WTC11 (cell line): ENCODE data around the gene DEFB110. TPM values are rescaled to one million over a fixed set of nuclear protein-coding genes. Genes with fewer than 3 reads are reported as not detected.

Experiments used
- ATAC-seq: fragments of 200-7000 bp; cut with Tn5 transposase; 2 replicates; pipeline ENCODE4 v1.10.0; 2021; ENCODE audit warnings: mild to moderate bottlenecking, moderate library complexity
- CTCF ChIA-PET: fragments of 300-600 bp; sonication (Branson Sonifier 250); formaldehyde crosslinking; loops from one replicate; lab custom pipeline; 2021; ENCODE audit warnings: antibody characterized with exemption; lab: Charles Lee
- POLR2A ChIA-PET: fragments of 350-600 bp; sonication (Branson Sonifier 250); formaldehyde crosslinking; loops from one replicate; lab custom pipeline; 2021; ENCODE audit warnings: antibody characterized with exemption; lab: Charles Lee
- DNase-seq: peaks from one replicate; pipeline ENCODE4 v3.0.0; 2021; ENCODE audit warnings: low spot score
- H3K27ac Mint-ChIP-seq: 2 replicates; pipeline ENCODE4 v1.8.0; 2021; ENCODE audit warnings: mixed read lengths
- H3K27me3 Mint-ChIP-seq: 2 replicates; pipeline ENCODE4 v1.8.0; 2021; ENCODE audit warnings: low read depth, mild to moderate bottlenecking, moderate library complexity, mixed read lengths
- H3K36me3 Mint-ChIP-seq: 2 replicates; pipeline ENCODE4 v1.8.0; 2021; ENCODE audit warnings: mixed read lengths
- H3K4me1 Mint-ChIP-seq: 2 replicates; pipeline ENCODE4 v1.8.0; 2022; ENCODE audit warnings: mixed read lengths
- H3K4me3 Mint-ChIP-seq: 2 replicates; pipeline ENCODE4 v1.8.0; 2021; ENCODE audit warnings: mild to moderate bottlenecking, moderate library complexity, mixed read lengths
- H3K9me3 Mint-ChIP-seq: 2 replicates; pipeline ENCODE4 v1.8.0; 2021; ENCODE audit warnings: mixed read lengths
- ATF6 ChIP-seq: sonication (generic); formaldehyde crosslinking; IDR thresholded peaks from 2 replicates; pipeline ENCODE4 v1.8.1; 2023; ENCODE audit warnings: mild to moderate bottlenecking, missing genetic modification reagents
- ETV6 ChIP-seq: sonication (generic); formaldehyde crosslinking; IDR thresholded peaks from 2 replicates; pipeline ENCODE4 v1.8.1; 2022; ENCODE audit warnings: mild to moderate bottlenecking, missing genetic modification reagents
- HMGXB4 ChIP-seq: sonication (generic); formaldehyde crosslinking; IDR thresholded peaks from 2 replicates; pipeline ENCODE4 v1.8.1; 2023; ENCODE audit warnings: mild to moderate bottlenecking, moderate library complexity, missing genetic modification reagents
- NR2C2 ChIP-seq: sonication (generic); formaldehyde crosslinking; IDR thresholded peaks from 2 replicates; pipeline ENCODE4 v1.8.0; 2022; ENCODE audit warnings: mild to moderate bottlenecking, missing genetic modification reagents
- RORB ChIP-seq: fragments of 250-450 bp; sonication (Bioruptor Pico); IDR thresholded peaks from 2 replicates; pipeline ENCODE4 v1.9.0; 2021; ENCODE audit warnings: mild to moderate bottlenecking
- TCF7 ChIP-seq: sonication (generic); formaldehyde crosslinking; IDR thresholded peaks from 2 replicates; pipeline ENCODE4 v1.8.0; 2022; ENCODE audit warnings: mild to moderate bottlenecking, low read depth, missing genetic modification reagents, moderate library complexity
- TEAD1 ChIP-seq: sonication (generic); formaldehyde crosslinking; IDR thresholded peaks from 2 replicates; pipeline ENCODE4 v1.8.0; 2022; ENCODE audit warnings: mild to moderate bottlenecking, missing genetic modification reagents
- TEAD4 ChIP-seq: sonication (generic); formaldehyde crosslinking; IDR thresholded peaks from 2 replicates; pipeline ENCODE4 v1.8.0; 2022; ENCODE audit warnings: mild to moderate bottlenecking, missing genetic modification reagents
- ZBTB43 ChIP-seq: sonication (generic); formaldehyde crosslinking; IDR thresholded peaks from 2 replicates; pipeline ENCODE4 v1.8.1; 2023; ENCODE audit warnings: mild to moderate bottlenecking, missing genetic modification reagents
- ZNF416 ChIP-seq: fragments of 250-450 bp; sonication (Bioruptor Pico); IDR thresholded peaks from 2 replicates; pipeline ENCODE4 v1.9.0; 2021; ENCODE audit warnings: mild to moderate bottlenecking, inconsistent platforms
- total RNA-seq: library from RNA; stranded (reverse); gene quantifications from 3 replicates; pipeline ENCODE4 v1.2.3, GENCODE V29; 2021
- TF ChIP-seq, protein P1 (sequence below): sonication (generic); formaldehyde crosslinking; IDR thresholded peaks from 2 replicates; pipeline ENCODE4 v1.8.1; 2022; ENCODE audit warnings: mild to moderate bottlenecking, missing genetic modification reagents, moderate library complexity, borderline replicate concordance
- TF ChIP-seq, protein P2 (sequence below): sonication (generic); formaldehyde crosslinking; IDR thresholded peaks from 2 replicates; pipeline ENCODE4 v1.8.1; 2023; ENCODE audit warnings: mild to moderate bottlenecking, missing genetic modification reagents, moderate library complexity
- TF ChIP-seq, protein P3 (sequence below): fragments of 250-450 bp; sonication (Bioruptor Pico); IDR thresholded peaks from 2 replicates; pipeline ENCODE4 v2.1.2; 2022; ENCODE audit warnings: mild to moderate bottlenecking, moderate library complexity

DEFB110 gene
- total RNA-seq, 1 experiment from 2014 or later = not detected

DNA sequence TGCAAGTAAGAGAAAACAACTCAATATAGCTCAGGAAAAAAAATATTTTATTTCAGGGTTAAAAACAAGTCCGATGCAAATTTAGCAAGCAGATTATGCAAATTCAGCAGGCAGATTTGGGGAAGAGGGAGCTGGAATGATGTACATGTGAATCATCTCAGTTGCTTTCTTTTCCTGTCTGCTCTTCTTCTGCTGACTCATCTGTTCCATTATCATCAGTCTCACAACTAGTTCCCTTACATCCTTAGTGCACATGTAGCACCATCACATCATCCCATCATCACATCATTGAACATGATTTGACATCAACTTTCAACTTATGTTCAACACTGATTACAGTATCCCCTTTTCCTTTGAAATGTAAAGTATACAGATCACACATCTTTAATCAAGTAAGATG, 40.9 kb downstream of the DEFB110 start (continued):
- TF ChIP-seq HMGXB4 (CRISPR knock-in tag) (no peak), ZBTB43 (no peak), TCF7 (CRISPR knock-in tag) (no peak), TEAD4 (CRISPR knock-in tag) (no peak)
- TF ChIP-seq, protein P1, sequence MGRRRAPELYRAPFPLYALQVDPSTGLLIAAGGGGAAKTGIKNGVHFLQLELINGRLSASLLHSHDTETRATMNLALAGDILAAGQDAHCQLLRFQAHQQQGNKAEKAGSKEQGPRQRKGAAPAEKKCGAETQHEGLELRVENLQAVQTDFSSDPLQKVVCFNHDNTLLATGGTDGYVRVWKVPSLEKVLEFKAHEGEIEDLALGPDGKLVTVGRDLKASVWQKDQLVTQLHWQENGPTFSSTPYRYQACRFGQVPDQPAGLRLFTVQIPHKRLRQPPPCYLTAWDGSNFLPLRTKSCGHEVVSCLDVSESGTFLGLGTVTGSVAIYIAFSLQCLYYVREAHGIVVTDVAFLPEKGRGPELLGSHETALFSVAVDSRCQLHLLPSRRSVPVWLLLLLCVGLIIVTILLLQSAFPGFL = no peak
- TF ChIP-seq, protein P2, sequence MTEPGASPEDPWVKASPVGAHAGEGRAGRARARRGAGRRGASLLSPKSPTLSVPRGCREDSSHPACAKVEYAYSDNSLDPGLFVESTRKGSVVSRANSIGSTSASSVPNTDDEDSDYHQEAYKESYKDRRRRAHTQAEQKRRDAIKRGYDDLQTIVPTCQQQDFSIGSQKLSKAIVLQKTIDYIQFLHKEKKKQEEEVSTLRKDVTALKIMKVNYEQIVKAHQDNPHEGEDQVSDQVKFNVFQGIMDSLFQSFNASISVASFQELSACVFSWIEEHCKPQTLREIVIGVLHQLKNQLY (CRISPR knock-in tag) = no peak
- TF ChIP-seq, protein P3, sequence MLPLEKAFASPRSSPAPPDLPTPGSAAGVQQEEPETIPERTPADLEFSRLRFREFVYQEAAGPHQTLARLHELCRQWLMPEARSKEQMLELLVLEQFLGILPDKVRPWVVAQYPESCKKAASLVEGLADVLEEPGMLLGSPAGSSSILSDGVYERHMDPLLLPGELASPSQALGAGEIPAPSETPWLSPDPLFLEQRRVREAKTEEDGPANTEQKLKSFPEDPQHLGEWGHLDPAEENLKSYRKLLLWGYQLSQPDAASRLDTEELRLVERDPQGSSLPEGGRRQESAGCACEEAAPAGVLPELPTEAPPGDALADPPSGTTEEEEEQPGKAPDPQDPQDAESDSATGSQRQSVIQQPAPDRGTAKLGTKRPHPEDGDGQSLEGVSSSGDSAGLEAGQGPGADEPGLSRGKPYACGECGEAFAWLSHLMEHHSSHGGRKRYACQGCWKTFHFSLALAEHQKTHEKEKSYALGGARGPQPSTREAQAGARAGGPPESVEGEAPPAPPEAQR (CRISPR knock-in tag) = no peak

DNA sequence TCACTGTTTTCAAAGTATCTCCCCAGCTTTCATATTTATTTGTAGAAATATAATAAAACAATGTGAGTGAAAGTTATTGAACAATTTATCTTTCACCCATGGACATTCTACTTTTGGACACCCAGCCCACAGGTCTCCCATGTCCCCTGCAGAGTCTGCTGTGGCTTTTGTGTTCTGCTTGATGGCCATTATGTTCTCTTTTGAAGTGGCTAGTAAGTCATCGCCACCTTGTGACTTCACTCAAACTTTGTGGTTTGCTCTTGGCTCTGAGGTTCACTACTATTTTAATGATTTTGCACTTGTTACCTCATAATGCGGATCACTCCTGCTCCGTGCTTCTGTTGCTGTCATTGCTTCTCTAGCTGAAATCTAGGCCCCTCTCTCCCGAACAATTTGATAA, 42.2 kb downstream of the DEFB110 start:
- TF ChIP-seq TEAD1 (CRISPR knock-in tag) = no peak
- no peak for TF ChIP-seq ATF6 (CRISPR knock-in tag)
- TF ChIP-seq ETV6 = no peak
- TF ChIP-seq, protein P1 = no peak
- TF ChIP-seq RORB (CRISPR knock-in tag) = no peak
- TF ChIP-seq ZNF416 (CRISPR knock-in tag) = no peak
- TF ChIP-seq NR2C2 (CRISPR knock-in tag) = no peak
- Mint-ChIP-seq H3K27ac (no peak overlapping the region), H3K27me3 (no peaks in the 10 kb centered on the region), H3K36me3 (peaks cover 3% of the 10 kb centered on the region; the same call in 1 of the 2 replicates), H3K4me3 (no peak overlapping the region), H3K4me1 (peaks cover 17% of the 10 kb centered on the region), H3K9me3 (peaks cover 8% of the 10 kb centered on the region)
- no peak for DNase-seq
- POLR2A ChIA-PET = no interaction called here
- CTCF ChIA-PET = no interaction called here
- ATAC-seq = no peak
